Mucosa of stomach (tissue), 1 donor: ENCODE measurements around the gene ICAM5.

Source experiments
- H3K27me3 ChIP-seq: one replicate; pipeline ENCODE4 v1.7.0; 2013; ENCODE audit warnings: mild to moderate bottlenecking, low read length; ENCODE audit not compliant: control insufficient read depth, insufficient read depth
- H3K36me3 ChIP-seq: one replicate; pipeline ENCODE4 v1.7.0; 2013; ENCODE audit warnings: low read length; ENCODE audit not compliant: control insufficient read depth, insufficient read depth
- H3K4me1 ChIP-seq: one replicate; pipeline ENCODE4 v1.7.0; 2013; ENCODE audit warnings: mild to moderate bottlenecking, low read length; ENCODE audit not compliant: control insufficient read depth, insufficient read depth
- H3K4me3 ChIP-seq: one replicate; pipeline ENCODE4 v1.7.0; 2013; ENCODE audit warnings: low read length
- H3K9ac ChIP-seq: one replicate; pipeline ENCODE4 v1.7.0; 2013; ENCODE audit warnings: mild to moderate bottlenecking, low read length, moderate library complexity
- H3K9me3 ChIP-seq: one replicate; pipeline ENCODE4 v1.7.0; 2013; ENCODE audit warnings: mild to moderate bottlenecking, low read length, moderate library complexity; ENCODE audit not compliant: control insufficient read depth
- donor health status: Pancreatic carcinoma.

ICAM5 gene

DNA sequence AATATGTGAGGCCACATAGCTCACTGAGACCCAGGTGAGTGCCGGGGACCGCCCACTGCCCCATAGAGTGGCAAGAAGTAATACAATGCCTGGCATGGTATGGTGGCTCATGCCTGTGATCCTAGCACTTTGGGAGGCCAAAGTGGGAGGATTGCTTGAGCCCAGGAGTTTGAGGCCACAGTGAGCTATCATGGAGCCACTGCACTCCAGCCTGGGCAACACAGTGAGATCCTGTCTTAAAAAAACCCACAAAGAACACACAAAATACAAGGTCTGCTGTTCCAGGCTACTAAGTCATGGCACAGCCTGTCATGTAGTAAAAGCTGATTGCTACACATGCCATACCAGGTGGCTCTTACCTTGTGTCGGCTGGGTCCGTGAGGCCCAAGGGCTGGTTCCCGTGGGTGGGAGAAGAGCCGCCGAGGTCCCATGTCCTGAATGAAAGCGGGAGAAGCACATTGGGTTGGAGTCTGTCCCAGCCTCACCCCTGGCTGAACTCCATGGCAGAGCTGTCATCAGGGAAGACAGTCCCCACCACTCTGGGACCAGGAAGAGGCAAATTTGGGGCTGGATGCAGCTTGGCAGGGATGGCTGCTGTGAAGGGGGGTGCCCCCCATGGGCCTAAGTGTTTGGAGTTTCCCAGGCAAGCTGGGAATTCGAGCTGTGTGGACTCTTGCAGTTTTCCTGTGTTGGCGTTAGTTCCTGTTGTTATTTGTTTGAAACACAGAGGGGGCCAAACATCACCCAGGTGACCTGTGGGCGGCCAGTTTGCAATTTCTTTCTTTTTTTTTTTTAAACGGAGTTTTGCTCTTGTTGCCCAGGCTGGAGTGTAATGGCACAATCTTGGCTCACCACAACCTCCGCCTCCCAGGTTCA, 29.3 kb downstream of the ICAM5 start:
- Histone ChIP-seq H3K9ac (no peak overlapping the region), H3K36me3 (peaks cover 6% of the 10 kb centered on the region), H3K4me1 (peaks cover 20% of the 10 kb centered on the region), H3K9me3 (no peaks in the 10 kb centered on the region), H3K27me3 (no peaks in the 10 kb centered on the region), H3K4me3 (no peak overlapping the region)

DNA sequence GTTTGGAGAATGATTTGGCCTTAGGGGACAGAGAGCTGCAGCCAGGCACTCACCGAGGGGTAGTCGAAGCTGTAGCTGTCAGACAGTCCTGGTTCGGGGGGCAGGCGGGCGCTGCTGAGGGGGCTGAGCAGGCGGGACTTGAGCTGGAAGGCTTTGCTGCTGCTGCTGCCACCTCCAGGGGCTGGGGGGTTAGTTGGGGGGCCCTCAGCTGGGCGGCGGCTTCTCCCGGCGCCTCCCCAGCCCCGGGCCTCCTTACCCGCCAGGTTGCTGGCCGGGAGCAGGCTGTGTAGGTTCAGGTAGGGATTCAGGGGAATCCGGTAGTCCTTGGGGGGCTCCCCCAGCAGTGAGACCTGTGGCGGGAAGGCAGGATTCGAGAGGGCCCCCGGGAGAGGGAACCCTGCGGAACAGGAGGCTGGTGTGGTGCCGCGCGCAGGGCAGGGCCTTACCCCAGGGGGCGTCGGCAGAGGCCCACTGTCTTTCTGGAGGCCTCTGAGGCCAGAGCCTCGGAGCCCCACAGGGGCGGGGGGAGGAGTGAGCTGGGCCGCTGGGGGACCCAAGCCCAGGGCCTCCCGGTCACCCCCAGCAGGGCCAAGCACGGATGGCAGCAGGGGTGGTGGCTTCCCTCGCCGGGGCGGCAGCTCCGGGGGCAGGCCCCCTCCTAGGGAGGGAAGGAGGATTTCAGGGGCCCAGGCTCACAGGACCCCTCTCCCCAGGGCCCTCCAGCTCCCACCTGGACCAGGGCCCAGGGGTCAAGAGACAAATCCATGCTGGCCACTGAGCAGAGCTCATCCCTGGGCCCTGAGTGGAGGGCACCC, 31.1 kb downstream of the ICAM5 start:
- H3K9me3 ChIP-seq, result no peaks in the 10 kb centered on the region
- no peaks in the 10 kb centered on the region for H3K27me3 ChIP-seq
- H3K36me3 ChIP-seq, result peaks cover 6% of the 10 kb centered on the region
- no peak overlapping the region for H3K9ac ChIP-seq
- H3K4me3 ChIP-seq, result no peak overlapping the region
- peaks cover 13% of the 10 kb centered on the region for H3K4me1 ChIP-seq

DNA sequence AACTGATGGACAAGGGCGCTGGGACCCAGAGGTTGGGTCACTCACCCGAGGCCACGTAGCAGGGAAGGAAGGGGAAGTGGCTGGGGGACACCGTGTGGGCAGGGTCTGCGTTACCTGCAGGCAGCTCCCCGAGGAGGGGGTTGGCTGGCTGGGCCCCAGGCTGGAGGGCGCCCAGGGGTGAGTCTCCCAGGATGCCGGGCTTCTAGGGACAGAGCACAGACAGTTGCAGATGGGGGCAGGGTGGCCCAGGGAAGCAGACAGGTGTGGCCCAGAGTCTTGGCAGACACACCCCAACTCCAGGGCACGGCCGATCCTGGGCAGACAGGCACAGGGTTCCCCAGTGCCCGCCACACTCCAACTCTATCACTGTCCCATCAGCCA, 31.7 kb downstream of the ICAM5 start:
- Histone ChIP-seq H3K27me3 (no peaks in the 10 kb centered on the region), H3K4me3 (no peak overlapping the region), H3K9me3 (no peaks in the 10 kb centered on the region), H3K9ac (no peak overlapping the region), H3K4me1 (peaks cover 8% of the 10 kb centered on the region), H3K36me3 (peaks cover 6% of the 10 kb centered on the region)

DNA sequence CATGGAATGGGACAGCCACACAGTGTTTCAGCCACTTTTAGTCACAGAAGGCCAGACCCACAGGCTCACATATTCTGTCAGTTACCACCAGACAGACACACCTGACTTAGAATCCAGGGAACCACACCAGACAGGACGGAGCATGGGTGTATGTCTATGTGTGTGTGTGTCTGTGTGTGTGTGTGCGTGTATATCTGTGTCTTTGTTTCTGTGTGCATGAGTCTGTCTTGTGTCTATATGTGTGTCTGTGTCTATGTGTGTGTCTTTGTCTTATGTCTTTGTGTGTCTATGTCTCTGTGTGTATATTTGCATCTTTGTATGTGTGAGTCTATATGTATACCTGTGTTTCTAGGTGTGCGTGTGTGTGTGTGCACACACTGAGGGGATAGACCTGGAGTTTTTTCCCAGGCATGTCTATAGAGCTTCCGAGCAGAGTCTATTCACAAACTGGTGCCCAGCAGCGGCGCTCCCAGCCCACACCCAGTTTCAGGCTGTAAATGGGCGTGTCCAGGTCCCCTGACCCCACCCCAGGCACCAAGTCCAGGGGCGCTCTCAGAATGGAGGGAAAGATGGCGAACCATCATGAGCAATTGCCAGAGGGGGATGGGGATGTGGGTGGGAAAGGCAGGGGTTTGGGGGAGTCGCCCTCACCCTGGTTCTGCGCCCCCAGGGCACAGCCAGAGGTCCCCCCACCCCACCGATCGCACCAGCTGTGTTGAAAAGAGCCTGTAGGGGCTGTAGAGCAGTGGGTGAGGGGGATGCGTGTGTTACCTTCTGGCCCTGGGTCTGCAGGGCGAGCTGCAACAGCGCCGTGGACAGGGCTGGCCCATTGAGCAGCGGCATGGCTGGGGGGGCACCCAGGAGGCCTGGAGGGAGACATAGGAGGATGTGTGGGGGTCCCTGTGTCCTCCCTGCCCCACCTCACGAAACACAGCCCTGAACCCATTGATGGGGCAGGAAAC, 32.4 kb downstream of the ICAM5 start:
- Histone ChIP-seq H3K9me3 (no peaks in the 10 kb centered on the region), H3K9ac (no peak overlapping the region), H3K4me1 (peaks cover 8% of the 10 kb centered on the region), H3K4me3 (no peak overlapping the region), H3K36me3 (peaks cover 6% of the 10 kb centered on the region), H3K27me3 (no peaks in the 10 kb centered on the region)

DNA sequence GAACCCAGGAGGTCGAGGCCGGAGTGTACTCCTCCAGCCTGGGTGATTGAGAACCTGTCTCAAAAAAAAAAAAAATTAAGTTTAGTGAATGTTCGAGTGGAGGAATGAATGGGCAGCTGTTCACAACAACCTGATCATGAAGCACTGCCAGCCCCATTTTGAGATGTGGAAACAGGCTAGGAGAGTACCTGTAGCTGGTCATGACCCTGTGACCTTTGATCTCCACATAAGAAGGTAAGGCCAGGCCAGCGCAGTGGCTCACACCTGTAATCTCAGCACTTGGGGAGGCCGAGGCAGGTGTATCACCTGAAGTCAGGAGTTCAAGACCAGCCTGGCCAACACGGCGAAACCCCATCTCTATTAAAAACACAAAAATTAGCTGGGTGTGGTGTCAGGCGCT, 36.0 kb downstream of the ICAM5 start:
- no peaks in the 10 kb centered on the region for H3K9me3 ChIP-seq
- H3K27me3 ChIP-seq, result no peaks in the 10 kb centered on the region
- H3K4me3 ChIP-seq, result no peak overlapping the region
- no peak overlapping the region for H3K9ac ChIP-seq
- peaks cover 5% of the 10 kb centered on the region for H3K36me3 ChIP-seq
- peaks cover 8% of the 10 kb centered on the region for H3K4me1 ChIP-seq

DNA sequence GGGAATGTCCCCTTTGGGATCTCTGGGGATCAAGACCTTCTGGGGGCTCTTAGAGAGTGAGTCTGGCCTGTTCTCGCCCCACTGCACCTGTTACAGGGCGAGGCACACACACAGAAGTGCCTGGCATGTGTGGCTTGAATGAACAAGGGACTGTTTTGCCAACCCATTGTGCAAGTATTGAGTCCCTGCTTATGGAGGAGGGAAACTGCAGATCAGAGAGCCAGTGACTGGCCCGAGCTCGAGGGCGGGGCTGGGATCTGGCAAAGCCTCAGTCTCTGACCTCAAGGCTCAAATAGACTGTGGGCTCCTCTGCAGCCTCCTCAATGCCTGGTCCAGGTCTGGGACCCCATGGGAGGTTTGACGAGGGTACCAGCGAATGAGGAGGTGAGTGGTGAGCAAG, 38.0 kb downstream of the ICAM5 start:
- peaks cover 10% of the 10 kb centered on the region for H3K4me1 ChIP-seq
- H3K9me3 ChIP-seq, result no peaks in the 10 kb centered on the region
- H3K27me3 ChIP-seq, result no peaks in the 10 kb centered on the region
- H3K4me3 ChIP-seq, result no peak overlapping the region
- H3K36me3 ChIP-seq, result peaks cover 5% of the 10 kb centered on the region
- no peak overlapping the region for H3K9ac ChIP-seq

DNA sequence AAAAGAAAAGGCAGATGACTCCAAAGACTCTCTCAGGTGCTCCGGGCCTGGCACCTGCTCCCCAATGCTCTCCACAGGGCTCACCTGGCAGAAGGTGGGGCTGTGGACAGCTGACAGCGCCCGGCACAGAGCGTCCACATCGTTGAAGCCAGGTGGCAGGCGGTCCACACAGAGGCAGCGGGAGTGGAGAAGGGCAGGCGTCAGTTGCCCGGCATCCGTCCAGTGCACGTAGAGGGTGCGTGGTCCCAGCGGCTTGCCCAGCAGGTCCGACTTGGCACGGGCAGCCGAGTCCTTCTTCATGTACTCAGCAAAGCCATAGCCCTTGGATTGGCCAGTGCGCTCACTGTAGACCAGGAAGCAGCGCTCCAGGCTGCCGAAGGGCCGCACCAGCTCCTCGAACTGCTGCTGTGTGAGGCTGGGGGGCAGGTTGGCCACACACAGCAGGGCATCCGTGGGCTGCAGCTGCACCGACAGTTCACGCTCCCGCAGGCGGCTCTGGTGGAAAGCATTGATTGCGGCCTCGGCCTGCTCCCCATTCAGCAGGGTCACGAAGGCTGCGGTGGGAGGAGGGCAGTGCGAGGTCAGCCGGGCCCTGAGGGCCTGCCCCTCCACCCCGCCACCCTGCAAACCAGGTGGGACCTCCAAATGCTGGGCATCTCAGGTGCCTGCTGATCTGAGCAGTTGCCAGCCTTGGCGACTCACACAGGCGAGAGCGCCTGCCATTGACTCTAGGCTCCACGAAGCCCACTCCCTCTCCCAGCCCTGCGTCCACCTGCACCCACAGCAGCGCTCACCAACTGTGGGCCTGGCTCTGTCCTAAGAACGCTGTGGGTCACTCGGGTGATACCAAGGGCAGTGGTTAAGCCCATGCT, 39.0 kb downstream of the ICAM5 start:
- no peak overlapping the region for H3K4me3 ChIP-seq
- no peaks in the 10 kb centered on the region for H3K9me3 ChIP-seq
- no peaks in the 10 kb centered on the region for H3K27me3 ChIP-seq
- peaks cover 10% of the 10 kb centered on the region for H3K4me1 ChIP-seq
- H3K9ac ChIP-seq, result no peak overlapping the region
- H3K36me3 ChIP-seq, result peaks cover 5% of the 10 kb centered on the region

DNA sequence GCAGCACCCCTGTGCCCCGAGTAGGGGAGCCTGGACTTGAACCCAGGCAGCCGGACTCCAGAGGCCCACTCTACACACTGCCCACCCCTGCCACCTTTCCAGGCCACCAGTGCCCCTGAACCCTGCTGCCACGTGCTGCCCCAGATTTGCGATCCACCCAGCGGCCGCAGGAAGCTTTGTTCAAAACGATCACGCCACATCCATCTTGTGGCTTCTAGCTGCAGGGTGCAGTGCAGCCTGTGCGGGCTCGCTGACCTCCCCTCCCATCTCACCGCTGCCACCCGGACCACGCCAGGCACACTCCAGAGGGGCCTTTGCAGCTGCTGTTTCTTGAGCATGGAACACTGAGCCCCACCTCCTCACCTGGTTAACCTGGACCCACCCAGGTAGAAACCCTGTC, 39.8 kb downstream of the ICAM5 start:
- Histone ChIP-seq H3K36me3 (peaks cover 5% of the 10 kb centered on the region), H3K4me3 (no peak overlapping the region), H3K9ac (no peak overlapping the region), H3K27me3 (no peaks in the 10 kb centered on the region), H3K4me1 (peaks cover 15% of the 10 kb centered on the region), H3K9me3 (no peaks in the 10 kb centered on the region)

DNA sequence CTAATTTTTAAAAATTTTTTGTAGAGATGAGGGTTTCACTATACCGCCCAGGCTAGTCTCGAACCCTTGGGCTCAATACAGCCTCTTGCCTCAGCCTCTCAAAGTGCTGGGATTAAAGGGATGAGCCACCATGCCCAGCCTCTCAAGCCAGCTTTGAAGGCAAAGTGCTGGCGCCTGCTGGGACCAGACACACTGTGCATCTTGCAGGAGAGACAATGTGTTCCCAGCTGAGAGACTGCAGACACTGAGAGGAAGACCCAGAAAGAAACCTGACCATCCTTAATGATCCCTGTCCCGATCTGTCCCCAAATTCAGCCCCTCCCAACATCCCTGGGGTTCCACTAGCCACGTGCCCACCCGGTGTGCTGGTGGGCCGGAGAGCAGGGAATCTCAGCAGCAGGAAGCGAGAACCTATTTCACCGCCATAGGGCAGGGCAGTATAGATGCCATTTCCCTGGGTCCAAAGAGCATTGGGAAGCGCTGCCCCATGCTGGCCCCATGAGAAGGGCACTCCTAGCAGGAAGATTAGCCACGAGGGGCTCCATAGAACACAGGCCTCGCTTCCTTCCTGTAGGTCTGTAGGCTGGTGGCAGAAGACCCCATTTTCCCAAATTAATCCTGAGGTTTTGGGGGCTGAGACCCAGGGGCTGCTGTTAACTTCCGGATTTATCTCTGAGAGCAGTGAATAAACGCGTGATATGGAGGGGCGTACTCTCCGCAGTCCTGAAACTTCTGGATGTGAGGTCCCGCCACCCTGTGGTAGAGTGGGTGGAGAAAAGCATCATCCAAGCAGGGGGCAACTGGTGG, 42.6 kb downstream of the ICAM5 start:
- H3K4me1 ChIP-seq, result peaks cover 19% of the 10 kb centered on the region
- H3K9me3 ChIP-seq, result no peaks in the 10 kb centered on the region
- no peaks in the 10 kb centered on the region for H3K27me3 ChIP-seq
- H3K36me3 ChIP-seq, result peaks cover 5% of the 10 kb centered on the region
- H3K9ac ChIP-seq, result peak overlapping the region; percentile 65
- H3K4me3 ChIP-seq, result peak overlapping the region; percentile 79

DNA sequence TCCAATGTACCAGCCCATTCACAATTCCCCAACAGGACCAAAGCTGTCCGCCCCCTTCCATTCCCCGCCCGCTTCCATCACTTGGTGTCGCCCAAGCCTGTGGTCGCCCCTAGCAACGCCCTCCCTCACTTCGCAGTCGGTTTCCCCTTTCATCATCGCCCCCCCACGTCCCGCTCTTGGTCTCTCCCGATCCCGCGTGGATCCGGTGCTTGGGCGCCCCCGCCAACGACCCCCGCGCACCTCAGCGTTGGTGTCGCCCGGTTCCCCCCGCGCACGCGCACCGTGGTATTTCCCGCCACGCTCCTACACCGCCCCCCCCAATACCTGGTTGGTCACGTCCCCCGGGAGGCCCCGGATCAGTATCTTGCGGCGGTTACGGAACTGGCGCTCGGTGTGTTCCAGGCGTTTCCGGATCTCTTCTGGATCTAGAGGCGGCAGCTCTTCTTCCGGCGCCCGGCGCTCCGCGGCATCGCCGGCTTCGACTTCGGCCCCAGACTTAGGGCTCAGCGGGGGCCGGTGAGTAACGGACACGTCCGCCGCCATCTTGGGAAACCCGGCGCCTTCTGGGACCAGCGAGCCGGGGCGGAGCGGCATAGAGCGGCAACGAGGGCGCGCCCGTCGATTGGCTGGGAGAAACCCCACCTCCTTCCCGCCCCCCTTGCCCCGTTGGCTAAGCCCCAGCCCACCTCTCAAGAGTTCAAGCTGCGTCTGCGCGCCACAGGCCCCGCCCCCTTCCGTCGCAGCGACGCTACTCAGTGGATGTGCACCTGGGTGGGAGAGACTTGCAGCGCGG, 43.4 kb downstream of the ICAM5 start, which contains the start of gene RAVER1:
Gene RAVER1, minus strand, starts transcription at position 565 of the 793 bp plus-strand sequence. Its CDS starts 22 bp downstream, at position 543.
- H3K4me3 ChIP-seq, result peak within 1 kb of the TSS; percentile 79
- H3K9me3 ChIP-seq, result no peaks in the 10 kb centered on the region
- H3K27me3 ChIP-seq, result no peaks in the 10 kb centered on the region
- H3K4me1 ChIP-seq, result peaks cover 19% of the 10 kb centered on the region
- no peaks in the 10 kb centered on the region for H3K36me3 ChIP-seq
- H3K9ac ChIP-seq, result peak within 1 kb of the TSS; percentile 65
